Lung (tissue), 12 donors: ENCODE results near the gene TGDS. TPM values are rescaled to one million over a fixed set of nuclear protein-coding genes. Genes with fewer than 3 reads are reported as not detected.

Source experiments
- ATAC-seq: fragments of 200-7000 bp; cut with Tn5 transposase; one replicate; pipeline ENCODE4 v1.9.1; 2020; ENCODE audit warnings: moderate number of reproducible peaks; ENCODE audit not compliant: insufficient read depth, low FRiP score
- DNase-seq, 3 donors: peaks; one replicate each; pipeline ENCODE4 v3.0.0-alpha.2; 2013 to 2017
- H3K27ac ChIP-seq, 2 donors: one replicate each; pipeline ENCODE4 v1.5.1; 2013; ENCODE audit warnings: mild to moderate bottlenecking in 2 of 2, moderate library complexity in 2 of 2, control low read depth in 1 of 2, inconsistent platforms in 1 of 2, low read depth in 1 of 2, low read length in 1 of 2
- H3K27me3 ChIP-seq, 3 donors: one replicate each; pipeline ENCODE4 v1.5.1; 2013; ENCODE audit warnings: low read length in 2 of 3; ENCODE audit not compliant: control insufficient read depth in 3 of 3, insufficient read depth in 3 of 3
- H3K36me3 ChIP-seq, 4 donors: one replicate each; pipeline ENCODE4 v1.5.1; 2013; ENCODE audit warnings: low read length in 4 of 4, mild to moderate bottlenecking in 1 of 4, moderate library complexity in 1 of 4; ENCODE audit not compliant: control insufficient read depth in 4 of 4, insufficient read depth in 4 of 4
- H3K4me1 ChIP-seq, 5 donors: one replicate each; pipeline ENCODE4 v1.5.1; 2013; ENCODE audit warnings: low read length in 5 of 5, mild to moderate bottlenecking in 2 of 5, moderate library complexity in 1 of 5; ENCODE audit not compliant: control insufficient read depth in 5 of 5, insufficient read depth in 5 of 5
- H3K4me3 ChIP-seq: one replicate; pipeline ENCODE4 v1.5.1; 2013; ENCODE audit warnings: mild to moderate bottlenecking, control low read depth, moderate library complexity
- H3K9ac ChIP-seq, 2 donors: one replicate each; pipeline ENCODE4 v1.5.1; 2013; ENCODE audit warnings: low read length in 2 of 2, control low read depth in 1 of 2; ENCODE audit not compliant: insufficient read depth in 1 of 2
- H3K9me3 ChIP-seq, 4 donors: one replicate each; pipeline ENCODE4 v1.5.1; 2013; ENCODE audit warnings: low read length in 3 of 4, mild to moderate bottlenecking in 1 of 4, moderate library complexity in 1 of 4; ENCODE audit not compliant: control insufficient read depth in 4 of 4, insufficient read depth in 3 of 4
- WGBS, 2 donors: extraction: QIAGEN DNeasy Blood & Tissue Kit; methylation state at CpG; one replicate each; pipeline ENCODE4 v1.1.7; 2013; 5-methylcytosine and 5-hydroxymethylcytosine counted together
- polyA plus RNA-seq, 2 donors: library from polyadenylated mRNA; stranded (reverse); fragments of 200-250 nt; gene quantifications; one replicate each; pipeline ENCODE4 v1.2.1, GENCODE V29; 2013
- total RNA-seq, 2 donors: library from RNA; depleted of rRNA in 1 of 2; stranded (reverse); fragments of >200 nt in 1 of 2; gene quantifications; one replicate each; pipeline ENCODE4 v1.2.1, GENCODE V29; 2014 to 2021
- TF ChIP-seq, protein P1 (sequence below): IDR thresholded peaks from 2 replicates; pipeline ENCODE4 v1.5.1; 2012; ENCODE audit warnings: mild to moderate bottlenecking; ENCODE audit errors: control extremely low read depth, extremely low read depth
- donor health status: control.
- donor health status: control.
- donor health status: Bipolar disorder and iron deficiency.
- donor health status: healthy.
- donor health status: DM: yes; HTN: yes; CAD: no.

TGDS gene
- total and polyA plus RNA-seq, 4 donors = 7.5 to 24.4 (median 9.1) TPM

DNA sequence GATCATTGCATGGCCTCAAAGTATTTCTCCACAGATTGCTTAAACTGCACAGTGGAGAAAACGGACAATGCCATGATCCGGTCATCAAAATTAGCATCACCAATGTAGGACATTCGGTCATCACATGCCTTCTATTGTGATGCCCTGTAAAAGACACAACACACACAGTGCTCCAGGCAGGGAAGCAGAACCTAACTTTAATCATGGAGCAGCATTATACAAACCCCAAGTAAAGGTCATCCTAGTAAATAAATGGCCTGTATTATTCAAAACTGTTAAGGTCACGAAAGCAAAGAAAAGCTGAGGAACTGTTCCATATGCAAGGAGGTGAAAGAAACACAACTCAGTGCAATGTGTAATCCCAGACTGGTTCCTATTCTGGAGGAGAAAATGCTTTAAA, 42.2 kb downstream of the TGDS start:
- ATAC-seq (no peak), DNase-seq (no peak)
- H3K4me3 ChIP-seq = no peak overlapping the region
- no peak overlapping the region for H3K9ac ChIP-seq
- H3K27me3 ChIP-seq = no peaks in the 10 kb centered on the region
- H3K9me3 ChIP-seq = no peaks in the 10 kb centered on the region
- TF ChIP-seq, protein P1, sequence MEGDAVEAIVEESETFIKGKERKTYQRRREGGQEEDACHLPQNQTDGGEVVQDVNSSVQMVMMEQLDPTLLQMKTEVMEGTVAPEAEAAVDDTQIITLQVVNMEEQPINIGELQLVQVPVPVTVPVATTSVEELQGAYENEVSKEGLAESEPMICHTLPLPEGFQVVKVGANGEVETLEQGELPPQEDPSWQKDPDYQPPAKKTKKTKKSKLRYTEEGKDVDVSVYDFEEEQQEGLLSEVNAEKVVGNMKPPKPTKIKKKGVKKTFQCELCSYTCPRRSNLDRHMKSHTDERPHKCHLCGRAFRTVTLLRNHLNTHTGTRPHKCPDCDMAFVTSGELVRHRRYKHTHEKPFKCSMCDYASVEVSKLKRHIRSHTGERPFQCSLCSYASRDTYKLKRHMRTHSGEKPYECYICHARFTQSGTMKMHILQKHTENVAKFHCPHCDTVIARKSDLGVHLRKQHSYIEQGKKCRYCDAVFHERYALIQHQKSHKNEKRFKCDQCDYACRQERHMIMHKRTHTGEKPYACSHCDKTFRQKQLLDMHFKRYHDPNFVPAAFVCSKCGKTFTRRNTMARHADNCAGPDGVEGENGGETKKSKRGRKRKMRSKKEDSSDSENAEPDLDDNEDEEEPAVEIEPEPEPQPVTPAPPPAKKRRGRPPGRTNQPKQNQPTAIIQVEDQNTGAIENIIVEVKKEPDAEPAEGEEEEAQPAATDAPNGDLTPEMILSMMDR = no peak
- 96% methylated on average over 4 of the region's 4 CpGs for WGBS, 2 donors
- no peak overlapping the region for H3K27ac ChIP-seq
- no peaks in the 10 kb centered on the region for H3K36me3 ChIP-seq
- H3K4me1 ChIP-seq = peaks cover 0 to 5% (median 0%) of the 10 kb centered on the region in 5 donors

DNA sequence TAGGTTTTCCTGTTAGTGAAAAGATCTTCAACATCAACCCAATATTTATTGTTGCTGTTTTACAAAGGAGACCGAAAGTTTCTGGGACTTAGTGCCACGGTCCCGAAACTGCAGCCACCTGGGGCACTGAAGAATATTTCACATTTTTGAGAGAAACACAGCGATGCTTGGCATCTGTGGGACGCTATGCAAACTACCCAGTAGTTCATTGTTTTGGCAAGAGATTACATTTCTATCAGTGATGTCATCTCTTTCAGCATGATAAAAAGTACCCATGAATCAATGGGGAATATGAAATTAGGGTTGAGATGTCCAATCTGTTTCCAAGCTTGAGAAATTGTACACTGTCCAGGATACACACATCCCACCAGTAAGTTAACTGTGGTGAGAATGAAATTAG, 43.9 kb downstream of the TGDS start:
- H3K9me3 ChIP-seq = no peaks in the 10 kb centered on the region
- no peak for ATAC-seq
- H3K36me3 ChIP-seq = no peaks in the 10 kb centered on the region
- TF ChIP-seq, protein P1 = no peak
- H3K27me3 ChIP-seq = no peaks in the 10 kb centered on the region
- no peak overlapping the region for H3K9ac ChIP-seq
- 94 to 96% methylated on average over 5 of the region's 5 CpGs for WGBS, 2 donors
- no peak for DNase-seq
- peaks cover 0 to 13% (median 3%) of the 10 kb centered on the region in 5 donors for H3K4me1 ChIP-seq
- H3K4me3 ChIP-seq = no peak overlapping the region
- no peak overlapping the region for H3K27ac ChIP-seq

GRCh38 chr13:94550062-94550738, 45.8 kb downstream of the TGDS start:
- 22% methylated on average over 21 of the region's 21 CpGs for WGBS, 2 donors
- H3K4me1 ChIP-seq = peaks cover 0 to 8% (median 3%) of the 10 kb centered on the region in 5 donors
- H3K27ac ChIP-seq = peak overlapping the region; percentile 80 to 85
- peak overlapping the region; percentile 42 to 95 for H3K9ac ChIP-seq
- TF ChIP-seq, protein P1 = no peak
- H3K9me3 ChIP-seq = no peaks in the 10 kb centered on the region
- DNase-seq (no peak), ATAC-seq (peak; percentile 44)
- H3K4me3 ChIP-seq = peak overlapping the region; percentile 66
- H3K36me3 ChIP-seq = no peaks in the 10 kb centered on the region
- no peaks in the 10 kb centered on the region for H3K27me3 ChIP-seq
